SU-DHL-6 (cell line): Measurements from ENCODE around the gene BCO1.

Experiments
- EZH2phosphoT487 ChIP-seq: fragments of 200-600 bp; sonication (generic), shearing (Covaris generic); conservative IDR thresholded peaks from 2 replicates; pipeline ENCODE4 v1.6.1; 2018; ENCODE audit warnings: mild to moderate bottlenecking, antibody characterized with exemption, low read length, moderate library complexity, mixed read lengths
- TF ChIP-seq, protein P1 (sequence below): fragments of 200-600 bp; sonication (generic); IDR thresholded peaks from one replicate; pipeline ENCODE4 v1.5.1; 2017; ENCODE audit warnings: antibody characterized with exemption, mild to moderate bottlenecking, low read length, moderate library complexity; ENCODE audit not compliant: insufficient read depth, poor library complexity, severe bottlenecking

DNA sequence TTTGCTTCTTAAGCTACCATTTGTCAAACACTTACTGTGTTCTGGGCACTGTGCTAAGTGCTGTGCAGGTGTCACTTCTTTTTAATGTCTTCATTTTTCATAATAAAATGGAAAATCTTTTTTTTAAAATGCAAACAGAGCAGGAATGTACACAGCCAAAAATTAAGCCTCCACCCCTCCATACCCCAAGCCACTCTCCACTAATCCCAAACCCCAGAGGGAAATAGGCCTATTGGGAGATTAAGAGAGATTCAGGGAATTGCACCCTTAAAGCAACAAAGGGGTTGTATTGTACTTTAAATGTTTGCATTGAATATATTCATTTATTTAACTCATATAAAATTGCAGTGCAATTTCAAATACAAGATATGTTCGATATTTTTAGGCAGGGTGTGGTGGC lies 47.7 kb downstream of the BCO1 start:
- TF ChIP-seq, protein P1, sequence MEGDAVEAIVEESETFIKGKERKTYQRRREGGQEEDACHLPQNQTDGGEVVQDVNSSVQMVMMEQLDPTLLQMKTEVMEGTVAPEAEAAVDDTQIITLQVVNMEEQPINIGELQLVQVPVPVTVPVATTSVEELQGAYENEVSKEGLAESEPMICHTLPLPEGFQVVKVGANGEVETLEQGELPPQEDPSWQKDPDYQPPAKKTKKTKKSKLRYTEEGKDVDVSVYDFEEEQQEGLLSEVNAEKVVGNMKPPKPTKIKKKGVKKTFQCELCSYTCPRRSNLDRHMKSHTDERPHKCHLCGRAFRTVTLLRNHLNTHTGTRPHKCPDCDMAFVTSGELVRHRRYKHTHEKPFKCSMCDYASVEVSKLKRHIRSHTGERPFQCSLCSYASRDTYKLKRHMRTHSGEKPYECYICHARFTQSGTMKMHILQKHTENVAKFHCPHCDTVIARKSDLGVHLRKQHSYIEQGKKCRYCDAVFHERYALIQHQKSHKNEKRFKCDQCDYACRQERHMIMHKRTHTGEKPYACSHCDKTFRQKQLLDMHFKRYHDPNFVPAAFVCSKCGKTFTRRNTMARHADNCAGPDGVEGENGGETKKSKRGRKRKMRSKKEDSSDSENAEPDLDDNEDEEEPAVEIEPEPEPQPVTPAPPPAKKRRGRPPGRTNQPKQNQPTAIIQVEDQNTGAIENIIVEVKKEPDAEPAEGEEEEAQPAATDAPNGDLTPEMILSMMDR, result no peak
- no peak for TF ChIP-seq EZH2phosphoT487
